ENCODE results near the gene PPP2R2B. TPM values are rescaled to one million over a fixed set of nuclear protein-coding genes. Genes with fewer than 3 reads are reported as not detected.

PPP2R2B gene
- total RNA-seq, 1 donor, result not detected

- DNase-seq (ENCODE audit: low read depth), result no peak
- H3K4me3 ChIP-seq (ENCODE audit: low read depth, low read length), result no peak overlapping the region
- TF ChIP-seq CTCF (IDR thresholded peaks at IDR 0.05; ENCODE audit: insufficient read depth, low read length), result no peak
Measured at GRCh38 chr5:146840016-146840415, 38.5 kb downstream of the PPP2R2B start.

- TF ChIP-seq CTCF (IDR thresholded peaks at IDR 0.05; ENCODE audit: insufficient read depth, low read length), result no peak
- H3K4me3 ChIP-seq (ENCODE audit: low read depth, low read length), result no peak overlapping the region
- no peak for DNase-seq (ENCODE audit: low read depth)
Measured at GRCh38 chr5:146836226-146836842, 42.2 kb downstream of the PPP2R2B start.

- no peak for TF ChIP-seq CTCF (IDR thresholded peaks at IDR 0.05; ENCODE audit: insufficient read depth, low read length)
- DNase-seq (ENCODE audit: low read depth), result no peak
- H3K4me3 ChIP-seq (ENCODE audit: low read depth, low read length), result no peak overlapping the region
Measured at GRCh38 chr5:146832985-146833732, 45.4 kb downstream of the PPP2R2B start.

GRCh38 chr5:146828385-146828784, 50.2 kb downstream of the PPP2R2B start:
- no peak overlapping the region for H3K4me3 ChIP-seq (ENCODE audit: low read depth, low read length)
- DNase-seq (ENCODE audit: low read depth), result no peak
- no peak for TF ChIP-seq CTCF (IDR thresholded peaks at IDR 0.05; ENCODE audit: insufficient read depth, low read length)

- no peak for DNase-seq (ENCODE audit: low read depth)
- H3K4me3 ChIP-seq (ENCODE audit: low read depth, low read length), result no peak overlapping the region
- TF ChIP-seq CTCF (IDR thresholded peaks at IDR 0.05; ENCODE audit: insufficient read depth, low read length), result no peak
Measured at GRCh38 chr5:146827901-146828300, 50.7 kb downstream of the PPP2R2B start.

- no peak for TF ChIP-seq CTCF (IDR thresholded peaks at IDR 0.05; ENCODE audit: insufficient read depth, low read length)
- peak; percentile 46 for DNase-seq (ENCODE audit: low read depth)
Measured at GRCh38 chr5:146825033-146825432, 53.5 kb downstream of the PPP2R2B start.

More at GRCh38 chr5:146825033-146825432, 53.5 kb downstream of the PPP2R2B start:
- no peak overlapping the region for H3K4me3 ChIP-seq (ENCODE audit: low read depth, low read length)
